HG02610 (cell line): ENCODE results near the gene DSG3.

Source experiments
- ATAC-seq: cut with Tn5 transposase; IDR thresholded peaks from one replicate; pipeline ENCODE4 v1.9.1; 2021; ENCODE audit warnings: mild to moderate bottlenecking, moderate library complexity; ENCODE audit not compliant: unreplicated experiment

DSG3 gene

GRCh38 chr18:31429623-31430022 lies 17.9 kb upstream of the DSG3 start:
- ATAC-seq, result no peak

- no peak for ATAC-seq
Measured at GRCh38 chr18:31430072-31430471, 17.5 kb upstream of the DSG3 start.

DNA sequence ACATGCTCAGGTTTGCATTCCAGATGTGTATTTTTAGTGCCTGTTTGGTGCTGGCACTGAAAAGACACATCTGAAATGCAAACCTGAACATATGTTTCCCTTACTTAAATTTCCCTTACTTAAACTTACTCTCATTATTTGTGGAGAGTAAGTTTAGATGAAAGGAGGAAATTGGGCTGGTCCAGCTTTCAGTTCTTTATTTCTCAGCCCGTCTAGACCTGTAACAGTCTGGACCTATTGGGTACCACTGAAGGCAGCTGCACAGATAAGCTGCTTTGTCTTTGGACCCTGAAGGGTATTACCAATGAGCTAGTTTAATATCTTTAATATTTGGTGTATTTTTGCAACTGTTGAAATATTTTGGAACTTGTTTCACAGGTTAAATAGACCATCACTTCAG lies 17.0 kb upstream of the DSG3 start:
- ATAC-seq, result no peak

DNA sequence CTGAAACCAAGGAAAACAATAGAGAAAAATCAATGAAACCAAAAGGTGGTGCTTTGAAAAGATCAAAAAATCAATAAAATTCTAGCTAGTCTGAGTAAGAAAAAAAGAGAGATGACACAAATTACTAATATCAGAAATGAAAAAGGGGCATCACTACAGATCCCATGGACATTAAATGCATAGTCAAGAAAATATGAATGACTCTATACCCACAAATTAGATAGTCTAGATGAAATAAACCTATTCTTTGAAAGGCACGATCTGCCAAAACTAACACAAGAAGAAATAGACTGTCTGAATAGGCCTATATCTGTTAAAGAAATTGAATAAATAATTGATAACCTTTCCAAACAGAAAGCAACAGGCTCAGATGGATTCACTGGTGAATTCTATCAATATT lies 15.2 kb upstream of the DSG3 start:
- no peak for ATAC-seq

- ATAC-seq, result no peak
Measured at GRCh38 chr18:31436825-31437224, 10.7 kb upstream of the DSG3 start.

GRCh38 chr18:31438402-31438801 lies 9.1 kb upstream of the DSG3 start:
- ATAC-seq, result peak; percentile 94

DNA sequence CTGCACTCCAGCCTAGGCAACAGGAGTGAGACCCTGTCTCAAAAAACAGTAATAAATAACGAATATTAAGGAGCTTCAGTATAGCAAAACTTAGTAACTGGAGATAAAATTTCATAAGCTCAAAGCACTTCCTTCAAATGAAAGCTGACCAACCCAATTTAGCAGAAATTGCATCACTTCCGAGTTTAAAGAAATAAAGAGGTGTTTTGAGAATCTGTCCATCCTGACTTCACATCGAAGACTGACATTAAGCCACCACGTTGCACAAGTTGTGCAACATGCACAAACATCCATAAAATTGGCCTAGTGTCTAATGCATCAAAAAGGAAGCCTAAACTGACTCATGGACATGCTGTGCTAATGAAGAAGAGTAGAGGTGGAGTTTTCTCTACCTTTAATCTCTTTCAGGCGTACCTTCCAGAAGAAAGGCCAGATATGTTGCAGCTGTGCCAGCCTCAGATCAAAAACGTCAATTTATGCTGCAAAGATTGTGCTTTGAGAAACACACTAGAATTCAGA lies 7.7 kb upstream of the DSG3 start:
- no peak for ATAC-seq

- no peak for ATAC-seq
Measured at GRCh38 chr18:31440787-31441186, 6.8 kb upstream of the DSG3 start.

DNA sequence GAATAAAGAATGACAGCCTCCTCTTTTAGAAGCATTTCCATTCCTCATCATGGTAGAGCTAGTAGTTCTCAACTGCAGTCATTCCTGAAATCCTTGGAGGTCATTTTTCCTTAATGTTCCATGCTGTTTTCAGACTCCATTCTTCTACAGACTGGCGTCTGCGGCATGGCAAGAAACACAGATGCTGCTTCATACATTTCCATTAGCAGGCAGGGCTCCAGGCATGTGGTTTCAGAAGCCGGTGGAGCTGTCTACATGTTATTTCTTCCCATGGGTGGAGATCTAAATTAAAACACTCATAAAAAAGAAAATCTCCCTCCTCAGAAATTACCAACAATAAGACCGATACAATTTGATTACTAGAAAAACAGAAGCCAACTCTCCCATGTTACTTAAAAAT lies 6.0 kb upstream of the DSG3 start:
- ATAC-seq, result no peak

GRCh38 chr18:31444142-31444541 lies 3.4 kb upstream of the DSG3 start:
- ATAC-seq, result no peak

DNA sequence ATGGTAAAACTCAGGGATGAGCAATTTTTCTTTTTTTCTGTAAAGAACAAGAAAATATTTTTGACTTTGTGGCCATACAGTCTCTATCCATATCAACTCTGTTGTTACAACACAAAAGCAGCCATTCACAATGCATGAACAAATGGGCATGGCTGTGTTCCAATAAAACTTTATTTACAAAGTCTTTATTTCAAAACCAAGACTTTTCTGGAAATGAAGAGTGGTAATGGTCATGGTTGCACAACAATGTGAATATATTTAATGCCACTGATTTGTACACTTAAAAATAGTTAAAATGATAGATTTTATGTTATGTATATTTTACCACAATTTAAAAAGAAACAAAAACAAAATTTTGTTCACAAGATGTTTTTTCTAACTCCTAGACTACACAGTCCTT lies 1.6 kb upstream of the DSG3 start:
- ATAC-seq, result no peak

DNA sequence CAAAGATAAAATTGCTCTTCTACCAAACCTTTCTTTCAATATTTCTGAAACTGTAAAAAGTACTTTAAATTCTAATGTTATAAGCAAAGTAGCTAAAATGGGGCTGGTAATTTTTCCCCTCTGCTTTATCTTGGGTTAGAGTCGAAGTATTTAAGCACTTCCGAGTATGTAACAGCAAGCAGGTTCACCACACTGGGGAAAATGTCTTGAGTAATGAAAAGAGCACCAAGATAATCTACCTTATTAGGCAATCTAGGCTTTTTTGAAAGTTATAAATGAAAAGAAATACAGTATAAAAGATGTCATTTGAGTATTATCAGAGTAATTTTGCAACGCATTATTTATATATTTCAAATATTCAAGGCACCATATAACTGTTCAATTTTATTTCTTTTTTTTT lies 687 bp upstream of the DSG3 start:
- no peak for ATAC-seq

- ATAC-seq, result no peak
Measured at GRCh38 chr18:31450409-31450808, 2.9 kb downstream of the DSG3 start.

DNA sequence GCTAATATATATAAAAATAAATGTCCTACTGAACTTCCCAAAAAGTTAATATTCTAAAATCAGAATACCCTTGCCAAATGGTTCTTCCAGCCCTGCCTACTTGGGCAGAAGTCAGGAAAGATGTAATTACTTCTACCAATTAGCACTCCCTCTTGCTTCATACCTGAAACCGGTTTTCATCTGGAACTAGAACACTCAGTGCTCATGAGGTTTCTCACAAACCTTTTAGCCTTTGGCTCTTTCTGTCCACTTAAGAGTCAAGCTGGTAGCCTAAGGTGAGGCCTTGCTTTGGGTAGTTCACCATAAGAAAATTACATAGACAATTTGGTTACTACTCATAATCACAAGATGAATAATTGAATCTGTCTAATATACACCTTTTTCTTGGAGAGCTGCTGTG lies 4.1 kb downstream of the DSG3 start:
- no peak for ATAC-seq

GRCh38 chr18:31454066-31454708 lies 6.6 kb downstream of the DSG3 start:
- no peak for ATAC-seq

GRCh38 chr18:31469629-31470028 lies 22.1 kb downstream of the DSG3 start:
- ATAC-seq, result no peak

DNA sequence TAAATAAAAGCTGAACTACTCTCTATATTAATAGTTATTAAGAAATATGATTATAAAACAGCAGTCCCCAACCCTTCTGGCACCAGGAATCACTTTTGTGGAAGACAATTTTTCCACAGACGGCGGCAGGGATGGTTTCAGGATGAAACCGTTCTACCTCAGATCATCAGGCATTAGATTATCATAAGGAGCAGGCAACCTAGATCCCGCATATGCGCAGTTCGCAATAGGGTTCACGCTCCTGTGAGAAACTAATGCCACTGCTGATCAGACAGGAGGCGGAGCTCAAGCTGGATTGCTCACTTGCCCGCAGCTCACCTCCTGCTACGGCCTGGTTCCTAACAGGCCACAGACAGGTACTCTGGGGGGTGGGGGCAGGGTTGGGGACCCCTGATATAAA lies 31.1 kb downstream of the DSG3 start:
- ATAC-seq, result no peak

- no peak for ATAC-seq
Measured at GRCh38 chr18:31482051-31482450, 34.5 kb downstream of the DSG3 start.

DNA sequence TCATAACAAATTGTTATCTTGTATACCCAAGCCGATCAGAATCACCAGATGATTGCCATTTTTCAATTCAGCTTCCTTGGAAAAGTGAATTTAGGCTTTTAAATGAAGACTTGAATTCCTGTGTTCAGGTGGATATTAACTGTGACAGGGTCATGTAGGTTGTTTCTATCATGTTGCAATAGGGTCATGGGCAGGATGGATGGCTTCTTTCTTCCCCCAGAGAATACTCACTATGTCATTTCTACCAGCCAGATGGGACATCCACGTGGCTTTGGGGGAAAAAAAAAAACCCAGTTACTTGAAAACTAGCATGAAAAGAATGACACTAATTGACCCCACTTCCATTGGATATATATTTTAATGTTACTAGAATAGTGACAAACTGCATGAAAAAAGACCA lies 35.9 kb downstream of the DSG3 start:
- ATAC-seq, result no peak

GRCh38 chr18:31484461-31484860 lies 36.9 kb downstream of the DSG3 start:
- ATAC-seq, result no peak

GRCh38 chr18:31486165-31486564 lies 38.6 kb downstream of the DSG3 start:
- ATAC-seq, result no peak

DNA sequence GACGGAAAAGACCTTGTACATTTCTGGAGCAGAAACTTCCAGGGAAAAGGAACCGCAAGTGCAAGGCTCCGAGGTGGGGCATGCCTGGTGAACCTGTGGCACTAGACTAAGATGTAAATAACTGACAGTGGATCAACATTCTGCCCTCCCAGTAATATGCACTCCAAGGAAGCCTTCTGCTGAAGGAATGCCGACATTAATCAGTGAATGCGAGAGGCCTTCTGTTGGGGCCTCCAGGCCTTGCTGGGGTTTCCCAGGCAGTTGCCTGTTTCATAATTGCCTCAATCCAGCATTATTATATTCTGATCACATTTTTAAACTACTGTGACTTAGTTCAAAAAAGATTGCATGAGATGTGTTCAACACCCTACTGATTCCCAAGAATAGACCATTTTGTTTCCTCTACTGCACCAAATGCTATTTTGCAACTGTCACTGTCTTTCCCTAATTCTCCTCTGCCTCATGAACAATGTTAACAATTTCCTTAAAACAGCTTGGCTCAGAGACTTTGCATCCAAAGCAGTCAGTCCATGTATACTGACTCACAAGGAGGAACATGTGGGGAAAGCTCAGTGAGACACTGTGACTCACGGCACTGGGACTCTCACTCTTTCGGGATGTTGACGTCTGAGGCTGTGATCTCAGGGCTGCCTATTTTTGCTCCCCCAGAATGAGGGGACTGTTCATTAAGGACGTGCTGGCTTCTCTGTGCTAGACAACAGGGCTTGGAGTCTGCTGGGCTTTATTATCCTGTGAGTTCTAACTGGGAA lies 39.9 kb downstream of the DSG3 start:
- ATAC-seq, result no peak

- no peak for ATAC-seq
Measured at GRCh38 chr18:31489311-31489710, 41.8 kb downstream of the DSG3 start.
